WTC11 (cell line): ENCODE data around the gene DNAH17.

ENCODE experiments used
- CREB1 ChIP-seq: sonication (generic); formaldehyde crosslinking; IDR thresholded peaks from 2 replicates; pipeline ENCODE4 v1.8.0; 2023; ENCODE audit warnings: mild to moderate bottlenecking, missing genetic modification reagents
- E2F1 ChIP-seq: sonication (generic); formaldehyde crosslinking; IDR thresholded peaks from 2 replicates; pipeline ENCODE4 v1.8.0; 2022; ENCODE audit warnings: mild to moderate bottlenecking, missing genetic modification reagents
- ETV6 ChIP-seq: sonication (generic); formaldehyde crosslinking; IDR thresholded peaks from 2 replicates; pipeline ENCODE4 v1.8.1; 2022; ENCODE audit warnings: mild to moderate bottlenecking, missing genetic modification reagents
- FOXK1 ChIP-seq: sonication (generic); formaldehyde crosslinking; IDR thresholded peaks from 2 replicates; pipeline ENCODE4 v1.8.0; 2022; ENCODE audit warnings: mild to moderate bottlenecking, moderate library complexity, missing genetic modification reagents
- FOXP1 ChIP-seq: sonication (generic); formaldehyde crosslinking; IDR thresholded peaks from 2 replicates; pipeline ENCODE4 v1.8.0; 2022; ENCODE audit warnings: missing genetic modification reagents, mild to moderate bottlenecking, moderate library complexity, borderline replicate concordance
- GABPB1 ChIP-seq: sonication (generic); formaldehyde crosslinking; IDR thresholded peaks from 2 replicates; pipeline ENCODE4 v1.8.1; 2023; ENCODE audit warnings: mild to moderate bottlenecking, missing genetic modification reagents
- HMGA2 ChIP-seq: fragments of 250-450 bp; sonication (Bioruptor Pico); IDR thresholded peaks from 2 replicates; pipeline ENCODE4 v1.4.0; 2021; ENCODE audit warnings: mild to moderate bottlenecking, moderate library complexity
- IRF2 ChIP-seq: sonication (generic); formaldehyde crosslinking; IDR thresholded peaks from 2 replicates; pipeline ENCODE4 v1.8.0; 2022; ENCODE audit warnings: low read depth, missing genetic modification reagents, borderline replicate concordance
- SP1 ChIP-seq: sonication (generic); formaldehyde crosslinking; conservative IDR thresholded peaks from 2 replicates; pipeline ENCODE4 v1.8.1; 2022; ENCODE audit warnings: missing genetic modification reagents
- ZNF416 ChIP-seq: fragments of 250-450 bp; sonication (Bioruptor Pico); IDR thresholded peaks from 2 replicates; pipeline ENCODE4 v1.9.0; 2021; ENCODE audit warnings: mild to moderate bottlenecking, inconsistent platforms
- TF ChIP-seq, protein P1 (sequence below): fragments of 200-600 bp; IDR thresholded peaks from 2 replicates; pipeline ENCODE4 v1.8.0; 2022; ENCODE audit warnings: antibody characterized with exemption
- TF ChIP-seq, protein P2 (sequence below): sonication (generic); formaldehyde crosslinking; IDR thresholded peaks from 2 replicates; pipeline ENCODE4 v1.8.0; 2022; ENCODE audit warnings: mild to moderate bottlenecking, missing genetic modification reagents
- TF ChIP-seq, protein P3 (sequence below): sonication (generic); formaldehyde crosslinking; IDR thresholded peaks from 2 replicates; pipeline ENCODE4 v1.8.1; 2023; ENCODE audit warnings: mild to moderate bottlenecking, missing genetic modification reagents

- TF ChIP-seq CREB1 (CRISPR knock-in tag) (no peak), FOXP1 (CRISPR knock-in tag) (no peak), FOXK1 (CRISPR knock-in tag) (no peak), ETV6 (no peak), HMGA2 (CRISPR knock-in tag) (no peak), IRF2 (CRISPR knock-in tag) (no peak), GABPB1 (CRISPR knock-in tag) (no peak), E2F1 (CRISPR knock-in tag) (no peak), ZNF416 (CRISPR knock-in tag) (no peak), SP1 (CRISPR knock-in tag) (no peak)
- TF ChIP-seq, protein P1, sequence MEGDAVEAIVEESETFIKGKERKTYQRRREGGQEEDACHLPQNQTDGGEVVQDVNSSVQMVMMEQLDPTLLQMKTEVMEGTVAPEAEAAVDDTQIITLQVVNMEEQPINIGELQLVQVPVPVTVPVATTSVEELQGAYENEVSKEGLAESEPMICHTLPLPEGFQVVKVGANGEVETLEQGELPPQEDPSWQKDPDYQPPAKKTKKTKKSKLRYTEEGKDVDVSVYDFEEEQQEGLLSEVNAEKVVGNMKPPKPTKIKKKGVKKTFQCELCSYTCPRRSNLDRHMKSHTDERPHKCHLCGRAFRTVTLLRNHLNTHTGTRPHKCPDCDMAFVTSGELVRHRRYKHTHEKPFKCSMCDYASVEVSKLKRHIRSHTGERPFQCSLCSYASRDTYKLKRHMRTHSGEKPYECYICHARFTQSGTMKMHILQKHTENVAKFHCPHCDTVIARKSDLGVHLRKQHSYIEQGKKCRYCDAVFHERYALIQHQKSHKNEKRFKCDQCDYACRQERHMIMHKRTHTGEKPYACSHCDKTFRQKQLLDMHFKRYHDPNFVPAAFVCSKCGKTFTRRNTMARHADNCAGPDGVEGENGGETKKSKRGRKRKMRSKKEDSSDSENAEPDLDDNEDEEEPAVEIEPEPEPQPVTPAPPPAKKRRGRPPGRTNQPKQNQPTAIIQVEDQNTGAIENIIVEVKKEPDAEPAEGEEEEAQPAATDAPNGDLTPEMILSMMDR = no peak
- TF ChIP-seq, protein P2, sequence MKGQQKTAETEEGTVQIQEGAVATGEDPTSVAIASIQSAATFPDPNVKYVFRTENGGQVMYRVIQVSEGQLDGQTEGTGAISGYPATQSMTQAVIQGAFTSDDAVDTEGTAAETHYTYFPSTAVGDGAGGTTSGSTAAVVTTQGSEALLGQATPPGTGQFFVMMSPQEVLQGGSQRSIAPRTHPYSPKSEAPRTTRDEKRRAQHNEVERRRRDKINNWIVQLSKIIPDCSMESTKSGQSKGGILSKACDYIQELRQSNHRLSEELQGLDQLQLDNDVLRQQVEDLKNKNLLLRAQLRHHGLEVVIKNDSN (CRISPR knock-in tag) = no peak
- TF ChIP-seq, protein P3, sequence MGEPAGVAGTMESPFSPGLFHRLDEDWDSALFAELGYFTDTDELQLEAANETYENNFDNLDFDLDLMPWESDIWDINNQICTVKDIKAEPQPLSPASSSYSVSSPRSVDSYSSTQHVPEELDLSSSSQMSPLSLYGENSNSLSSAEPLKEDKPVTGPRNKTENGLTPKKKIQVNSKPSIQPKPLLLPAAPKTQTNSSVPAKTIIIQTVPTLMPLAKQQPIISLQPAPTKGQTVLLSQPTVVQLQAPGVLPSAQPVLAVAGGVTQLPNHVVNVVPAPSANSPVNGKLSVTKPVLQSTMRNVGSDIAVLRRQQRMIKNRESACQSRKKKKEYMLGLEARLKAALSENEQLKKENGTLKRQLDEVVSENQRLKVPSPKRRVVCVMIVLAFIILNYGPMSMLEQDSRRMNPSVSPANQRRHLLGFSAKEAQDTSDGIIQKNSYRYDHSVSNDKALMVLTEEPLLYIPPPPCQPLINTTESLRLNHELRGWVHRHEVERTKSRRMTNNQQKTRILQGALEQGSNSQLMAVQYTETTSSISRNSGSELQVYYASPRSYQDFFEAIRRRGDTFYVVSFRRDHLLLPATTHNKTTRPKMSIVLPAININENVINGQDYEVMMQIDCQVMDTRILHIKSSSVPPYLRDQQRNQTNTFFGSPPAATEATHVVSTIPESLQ (CRISPR knock-in tag) = no peak
Measured at GRCh38 chr17:78478757-78479297, 98.4 kb downstream of the DNAH17 start.
